Left lung (tissue), 10 donors: Measurements from ENCODE around the gene LAMC1. TPM values are rescaled to one million over a fixed set of nuclear protein-coding genes. Genes with fewer than 3 reads are reported as not detected.
"Not testable (repeated sequence)": the region's sequence is repeated elsewhere in the genome, so short reads cannot be mapped to it uniquely, and the experiment has no call there.

Experiments used
- ATAC-seq: fragments of 200-7000 bp; cut with Tn5 transposase; one replicate; pipeline ENCODE4 v1.9.1; 2020; ENCODE audit warnings: moderate library complexity
- DNase-seq, 4 donors: peaks; one replicate each; pipeline ENCODE4 v3.0.0-alpha.2; 2013 to 2020
- H3K27ac ChIP-seq, 2 donors: fragments of 200-600 bp; sonication (generic) in 1 of 2; one replicate each; pipeline versions ENCODE4 v1.5.0 to v1.8.0; 2020 to 2021
- H3K27me3 ChIP-seq, 2 donors: fragments of 200-600 bp; sonication (generic) in 1 of 2; one replicate each; pipeline versions ENCODE4 v1.5.0 to v1.8.0; 2020 to 2021
- H3K36me3 ChIP-seq, 2 donors: fragments of 200-600 bp; sonication (generic) in 1 of 2; one replicate each; pipeline versions ENCODE4 v1.5.0 to v1.8.0; 2020 to 2021
- H3K4me1 ChIP-seq, 2 donors: fragments of 200-600 bp; one replicate each; pipeline ENCODE4 v1.8.0; 2021
- H3K4me3 ChIP-seq, 2 donors: fragments of 200-600 bp; sonication (generic) in 1 of 2; one replicate each; pipeline versions ENCODE4 v1.5.0 to v1.8.0; 2020 to 2021; ENCODE audit warnings: mild to moderate bottlenecking in 1 of 2
- H3K9me3 ChIP-seq, 2 donors: fragments of 200-600 bp; sonication (generic) in 1 of 2; one replicate each; pipeline versions ENCODE4 v1.5.0 to v1.8.0; 2020 to 2021
- CTCF ChIP-seq, 2 donors: fragments of 200-600 bp; sonication (generic) in 1 of 2; IDR thresholded peaks; one replicate each; pipeline versions ENCODE4 v1.5.0 to v1.8.0; 2021; ENCODE audit warnings: antibody characterized with exemption in 2 of 2
- intact Hi-C, 2 donors: fragments of 100-400 bp; cut with DNase I; formaldehyde crosslinking; loops; one replicate each; pipeline versions ENCODE4 v1.11.2 to v1.14.2; 2022
- polyA plus RNA-seq, 6 donors: library from polyadenylated mRNA; unstranded; fragments of 120-200 nt; gene quantifications; one replicate each; pipeline ENCODE4 v1.2.1, GENCODE V29; 2013; ENCODE audit not compliant: insufficient read length in 6 of 6
- total RNA-seq, 2 donors: library from RNA; stranded (reverse); fragmentation: NEBNext Ultra II Directional; extraction: Animal tissue kit (Norgen Biotek cat#: 25700); gene quantifications; one replicate each; pipeline ENCODE4 v1.2.1, GENCODE V29; 2021
- donor health status: DM: no; HTN: yes; CAD: no.
- donor health status: DM: no; HTN: no; CAD: no.

The LAMC1 gene
- total and polyA plus RNA-seq, 8 donors: 144 to 357 (median 321) TPM

- no peaks in the 10 kb centered on the region for H3K36me3 ChIP-seq
- no peak for TF ChIP-seq CTCF (IDR thresholded peaks at IDR 0.05)
- peaks cover 35 to 45% of the 10 kb centered on the region in 2 donors for H3K4me1 ChIP-seq
- ATAC-seq (no peak), DNase-seq (no peak)
- no peak overlapping the region for H3K4me3 ChIP-seq
- H3K27ac ChIP-seq: no peak overlapping the region
- H3K27me3 ChIP-seq: no peaks in the 10 kb centered on the region
- no peaks in the 10 kb centered on the region for H3K9me3 ChIP-seq
- intact Hi-C loops: no loop called here
These were observed 47.9 kb downstream of the LAMC1 start for GRCh38 chr1:183070923-183071618.

GRCh38 chr1:183072595-183072994, 49.4 kb downstream of the LAMC1 start:
- H3K27me3 ChIP-seq, H3K36me3 ChIP-seq, H3K27ac ChIP-seq, ATAC-seq, DNase-seq, intact Hi-C loops, H3K9me3 ChIP-seq, H3K4me3 ChIP-seq: not testable (repeated sequence)
- H3K4me1 ChIP-seq: peaks cover 35 to 47% of the 10 kb centered on the region in 2 donors

GRCh38 chr1:183073320-183073719, 50.1 kb downstream of the LAMC1 start:
- Histone ChIP-seq H3K27me3 (no peaks in the 10 kb centered on the region), H3K36me3 (no peaks in the 10 kb centered on the region), H3K9me3 (no peaks in the 10 kb centered on the region), H3K4me1 (peaks cover 35 to 47% of the 10 kb centered on the region in 2 donors), H3K27ac (no peak overlapping the region), H3K4me3 (no peak overlapping the region)
- no peak for DNase-seq
- intact Hi-C loops: no loop called here
- peak; percentile 32 for ATAC-seq
- no peak for TF ChIP-seq CTCF (IDR thresholded peaks at IDR 0.05)

- intact Hi-C loops: no loop called here
- Histone ChIP-seq H3K36me3 (no peaks in the 10 kb centered on the region), H3K9me3 (no peaks in the 10 kb centered on the region), H3K4me3 (no peak overlapping the region), H3K27me3 (no peaks in the 10 kb centered on the region), H3K4me1 (peaks cover 35 to 46% of the 10 kb centered on the region in 2 donors), H3K27ac (no peak overlapping the region)
- ATAC-seq (no peak), DNase-seq (no peak)
- TF ChIP-seq CTCF (IDR thresholded peaks at IDR 0.05): no peak
These were observed 51.0 kb downstream of the LAMC1 start for GRCh38 chr1:183074215-183074614.

GRCh38 chr1:183075861-183076260, 52.6 kb downstream of the LAMC1 start:
- Histone ChIP-seq H3K27ac (no peak overlapping the region), H3K36me3 (no peaks in the 10 kb centered on the region), H3K9me3 (no peaks in the 10 kb centered on the region), H3K27me3 (no peaks in the 10 kb centered on the region), H3K4me3 (no peak overlapping the region), H3K4me1 (peaks cover 33 to 34% of the 10 kb centered on the region in 2 donors)
- ATAC-seq (no peak), DNase-seq (no peak)
- intact Hi-C loops: no loop called here
- no peak for TF ChIP-seq CTCF (IDR thresholded peaks at IDR 0.05)

- no peak for TF ChIP-seq CTCF (IDR thresholded peaks at IDR 0.05)
- DNase-seq: no peak
- peaks cover 22 to 23% of the 10 kb centered on the region in 2 donors for H3K4me1 ChIP-seq
- ATAC-seq: no peak
- no peaks in the 10 kb centered on the region for H3K27me3 ChIP-seq
- H3K9me3 ChIP-seq: no peaks in the 10 kb centered on the region
- intact Hi-C loops: no loop called here
- no peaks in the 10 kb centered on the region for H3K36me3 ChIP-seq
- H3K4me3 ChIP-seq: no peak overlapping the region
- no peak overlapping the region for H3K27ac ChIP-seq
These were observed 53.9 kb downstream of the LAMC1 start for GRCh38 chr1:183077097-183077496.
